Natural killer cell (primary cell): ENCODE measurements around the gene GPR55. TPM values are rescaled to one million over a fixed set of nuclear protein-coding genes. Genes with fewer than 3 reads are reported as not detected.

Source experiments
- ATAC-seq, 3 donors: fragments of 150-1000 bp in 2 of 3; fragments of 200-7000 bp in 1 of 3; cut with Tn5 transposase; 1 replicate in 1 of 3; 2 replicates in 2 of 3; pipeline ENCODE4 v1.10.0; 2021; ENCODE audit warnings: mild to moderate bottlenecking in 2 of 3, moderate library complexity in 2 of 3
- DNase-seq, 2 donors: peaks; one replicate each; pipeline versions ENCODE4 v3.0.0 to v3.0.0-alpha.2; 2013 to 2021; ENCODE audit warnings: mixed read lengths in 1 of 2
- H3K27ac ChIP-seq: one replicate; pipeline ENCODE4 v1.5.1; 2013; ENCODE audit warnings: mild to moderate bottlenecking, low read length
- H3K27me3 ChIP-seq: one replicate; pipeline ENCODE4 v1.6.1; 2013; ENCODE audit warnings: low read length; ENCODE audit not compliant: control insufficient read depth, insufficient read depth
- H3K36me3 ChIP-seq: one replicate; pipeline ENCODE4 v1.6.1; 2013; ENCODE audit warnings: low read length; ENCODE audit not compliant: control insufficient read depth, insufficient read depth
- H3K4me1 ChIP-seq: one replicate; pipeline ENCODE4 v1.6.1; 2013; ENCODE audit warnings: low read length; ENCODE audit not compliant: control insufficient read depth, insufficient read depth
- H3K4me3 ChIP-seq: one replicate; pipeline ENCODE4 v1.5.1; 2013; ENCODE audit warnings: low read length
- H3K9me3 ChIP-seq: one replicate; pipeline ENCODE4 v1.6.1; 2013; ENCODE audit warnings: low read length; ENCODE audit not compliant: control insufficient read depth, insufficient read depth
- H3K27ac Mint-ChIP-seq, 2 donors: one replicate each; pipeline ENCODE4 v1.8.0; 2022; ENCODE audit warnings: mild to moderate bottlenecking in 2 of 2, mixed read lengths in 2 of 2, moderate library complexity in 1 of 2
- H3K27me3 Mint-ChIP-seq, 2 donors: one replicate each; pipeline ENCODE4 v1.8.0; 2022; ENCODE audit warnings: low read depth in 2 of 2, mixed read lengths in 2 of 2
- H3K36me3 Mint-ChIP-seq: one replicate; pipeline ENCODE4 v1.8.0; 2022; ENCODE audit warnings: mixed read lengths
- H3K4me1 Mint-ChIP-seq, 2 donors: one replicate each; pipeline ENCODE4 v1.8.0; 2022; ENCODE audit warnings: mixed read lengths in 2 of 2
- H3K4me3 Mint-ChIP-seq: one replicate; pipeline ENCODE4 v1.8.0; 2022; ENCODE audit warnings: mild to moderate bottlenecking, moderate library complexity, mixed read lengths
- H3K9me3 Mint-ChIP-seq, 2 donors: one replicate each; pipeline ENCODE4 v1.8.0; 2022; ENCODE audit warnings: mixed read lengths in 2 of 2
- WGBS: methylation state at CpG from one replicate; pipeline ENCODE4 v1.1.7; 2013; ENCODE audit warnings: missing lambda C conversion rate; ENCODE audit not compliant: insufficient coverage; 5-methylcytosine and 5-hydroxymethylcytosine counted together
- intact Hi-C: fragments of 100-400 bp; cut with micrococcal nuclease; formaldehyde crosslinking; loops from one replicate; pipeline ENCODE4 v1.14.2; 2022
- total RNA-seq, 4 donors: library from RNA; stranded (reverse); fragments of 120-200 nt in 1 of 4; gene quantifications; one replicate each; pipeline versions ENCODE4 v1.2.3 to v1.2.4, GENCODE V29; 2013 to 2022
- TF ChIP-seq, protein P1 (sequence below): fragments of 200-600 bp; IDR thresholded peaks from one replicate; pipeline ENCODE4 v1.8.0; 2022; ENCODE audit warnings: antibody characterized with exemption

Gene GPR55
- total RNA-seq, 3 donors from 2014 or later (not counting 1 experiment from before 2014, with no cell fraction given) = 0.09 to 1.1 (median 0.40) TPM

DNA sequence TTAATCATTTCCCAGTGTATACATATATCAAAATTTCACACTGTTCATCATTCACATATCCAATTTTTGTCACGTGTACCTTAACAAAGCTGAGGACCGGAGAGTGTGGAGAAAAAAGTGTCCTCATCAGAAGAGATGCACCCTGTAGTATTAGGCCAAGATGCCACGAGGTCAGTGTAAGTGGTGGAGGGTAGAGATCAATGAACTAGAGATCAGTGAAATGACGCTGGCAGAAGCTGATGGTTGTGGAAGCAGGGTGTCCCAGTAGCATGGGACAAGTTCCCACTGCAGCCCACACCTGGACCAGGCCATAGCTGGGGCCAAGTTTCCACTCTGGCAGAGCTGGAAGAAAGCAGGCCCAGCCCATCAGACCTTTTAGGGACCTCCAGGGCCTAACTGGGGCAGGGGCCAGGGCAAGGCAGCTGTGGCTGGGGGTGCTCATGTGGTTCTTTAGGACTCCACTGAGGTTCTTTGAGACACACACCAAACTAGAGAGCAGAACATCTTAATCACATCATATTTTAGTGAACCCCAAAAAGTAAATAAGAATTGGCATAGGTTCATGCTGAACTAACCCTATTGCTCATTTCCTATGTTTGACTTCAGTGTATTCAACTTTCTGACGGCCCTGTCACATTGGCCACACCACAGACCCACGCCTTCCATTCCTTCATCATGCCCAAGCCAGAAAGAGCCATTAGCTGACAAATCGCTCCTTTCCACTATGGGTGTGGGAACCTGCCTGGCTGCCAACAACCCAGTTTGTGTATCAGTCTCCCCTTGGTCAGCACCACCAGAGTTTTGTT lies 21.6 kb upstream of the GPR55 start:
- DNase-seq = no peak
- H3K36me3 Mint-ChIP-seq = no peaks in the 10 kb centered on the region

DNA sequence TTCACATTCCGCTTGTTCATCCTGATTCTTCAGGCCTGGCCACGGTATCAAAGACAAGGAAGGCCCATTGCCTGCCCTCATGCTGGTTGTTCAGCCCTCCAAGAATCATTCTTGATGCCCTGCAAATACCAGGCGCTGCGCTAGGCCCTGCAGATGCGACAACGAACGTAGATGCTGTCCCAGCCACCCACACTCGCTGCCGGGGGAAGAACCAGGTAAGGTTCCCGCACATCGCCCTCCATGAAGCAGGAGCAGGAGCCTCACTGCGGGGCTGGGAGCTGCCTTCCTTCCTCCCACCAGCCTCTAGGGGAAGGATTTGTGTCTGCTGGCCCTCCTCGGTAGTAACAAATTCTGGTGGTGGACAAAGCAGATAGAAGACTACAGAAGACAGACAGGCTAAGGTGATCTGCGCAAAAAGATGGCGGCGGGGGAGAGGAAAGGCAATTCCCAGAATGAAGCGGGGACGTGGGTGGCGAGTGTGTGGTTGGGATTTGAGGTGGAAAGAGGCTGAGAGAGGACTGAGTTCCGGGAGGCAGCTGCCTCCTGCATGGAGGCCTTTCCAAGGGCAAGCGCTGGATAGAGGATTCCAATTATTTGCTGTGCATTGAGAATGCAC lies 19.8 kb upstream of the GPR55 start:
- Mint-ChIP-seq H3K27me3 (peaks cover 12 to 18% of the 10 kb centered on the region in 2 donors), H3K9me3 (no peaks in the 10 kb centered on the region), H3K4me1 (peaks cover 7 to 32% of the 10 kb centered on the region in 2 donors), H3K4me3 (no peak overlapping the region), H3K27ac (no peak overlapping the region), H3K36me3 (no peaks in the 10 kb centered on the region)
- H3K27me3 ChIP-seq = no peaks in the 10 kb centered on the region
- 96% methylated on average over 19 of the region's 21 CpGs for WGBS
- DNase-seq (no peak), ATAC-seq (no peak)
- H3K4me3 ChIP-seq = no peak overlapping the region
- intact Hi-C loops = no loop called here
- no peak overlapping the region for H3K27ac ChIP-seq
- TF ChIP-seq, protein P1, sequence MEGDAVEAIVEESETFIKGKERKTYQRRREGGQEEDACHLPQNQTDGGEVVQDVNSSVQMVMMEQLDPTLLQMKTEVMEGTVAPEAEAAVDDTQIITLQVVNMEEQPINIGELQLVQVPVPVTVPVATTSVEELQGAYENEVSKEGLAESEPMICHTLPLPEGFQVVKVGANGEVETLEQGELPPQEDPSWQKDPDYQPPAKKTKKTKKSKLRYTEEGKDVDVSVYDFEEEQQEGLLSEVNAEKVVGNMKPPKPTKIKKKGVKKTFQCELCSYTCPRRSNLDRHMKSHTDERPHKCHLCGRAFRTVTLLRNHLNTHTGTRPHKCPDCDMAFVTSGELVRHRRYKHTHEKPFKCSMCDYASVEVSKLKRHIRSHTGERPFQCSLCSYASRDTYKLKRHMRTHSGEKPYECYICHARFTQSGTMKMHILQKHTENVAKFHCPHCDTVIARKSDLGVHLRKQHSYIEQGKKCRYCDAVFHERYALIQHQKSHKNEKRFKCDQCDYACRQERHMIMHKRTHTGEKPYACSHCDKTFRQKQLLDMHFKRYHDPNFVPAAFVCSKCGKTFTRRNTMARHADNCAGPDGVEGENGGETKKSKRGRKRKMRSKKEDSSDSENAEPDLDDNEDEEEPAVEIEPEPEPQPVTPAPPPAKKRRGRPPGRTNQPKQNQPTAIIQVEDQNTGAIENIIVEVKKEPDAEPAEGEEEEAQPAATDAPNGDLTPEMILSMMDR = no peak
- H3K36me3 ChIP-seq = no peaks in the 10 kb centered on the region
- H3K9me3 ChIP-seq = no peaks in the 10 kb centered on the region
- H3K4me1 ChIP-seq = peaks cover 20% of the 10 kb centered on the region

More for the DNA sequence above, 21.6 kb upstream of the GPR55 start:
- no peak overlapping the region for H3K27ac ChIP-seq
- H3K36me3 ChIP-seq = no peaks in the 10 kb centered on the region
- TF ChIP-seq, protein P1 = no peak
- intact Hi-C loops = no loop called here
- Mint-ChIP-seq H3K4me3 (no peak overlapping the region), H3K27me3 (peaks cover 16 to 24% of the 10 kb centered on the region in 2 donors), H3K4me1 (peaks cover 7 to 32% of the 10 kb centered on the region in 2 donors), H3K9me3 (no peaks in the 10 kb centered on the region), H3K27ac (no peak overlapping the region)
- H3K27me3 ChIP-seq = no peaks in the 10 kb centered on the region
- H3K9me3 ChIP-seq = no peaks in the 10 kb centered on the region
- H3K4me1 ChIP-seq = peaks cover 20% of the 10 kb centered on the region
- H3K4me3 ChIP-seq = no peak overlapping the region
- no peak for ATAC-seq
- WGBS = 82% methylated on average over 7 of the region's 7 CpGs

DNA sequence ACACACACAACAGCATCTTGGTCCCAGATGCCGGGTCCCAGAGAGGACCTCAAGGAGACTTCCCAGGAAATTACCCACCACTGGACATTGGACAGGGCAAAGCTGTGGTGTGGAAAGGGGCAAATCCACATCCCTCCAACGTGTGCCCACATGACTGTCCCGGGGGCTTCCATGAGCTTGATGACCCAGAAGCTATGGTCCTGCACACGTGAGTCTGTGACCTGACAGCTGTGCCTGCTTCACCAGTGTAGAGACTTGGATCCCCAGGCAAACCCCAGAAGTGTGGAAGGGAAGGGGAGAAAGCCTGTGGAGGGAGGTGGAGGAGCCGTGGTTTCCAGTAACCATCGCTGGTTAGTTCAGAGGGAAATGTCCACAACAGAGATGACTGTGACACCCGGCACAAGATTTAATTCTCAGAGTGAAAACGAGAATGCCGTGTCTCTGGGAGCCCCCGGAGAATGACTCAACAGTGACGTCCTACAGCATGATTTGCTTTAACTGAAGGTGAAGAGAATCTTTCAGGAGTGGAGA lies 19.1 kb upstream of the GPR55 start:
- intact Hi-C loops = no loop called here
- no peak overlapping the region for H3K4me3 Mint-ChIP-seq
- TF ChIP-seq, protein P1 = no peak
- H3K9me3 Mint-ChIP-seq = no peaks in the 10 kb centered on the region
- ATAC-seq (no peak), DNase-seq (no peak)
- H3K36me3 Mint-ChIP-seq = no peaks in the 10 kb centered on the region
- H3K36me3 ChIP-seq = no peaks in the 10 kb centered on the region
- no peak overlapping the region for H3K27ac ChIP-seq
- H3K9me3 ChIP-seq = no peaks in the 10 kb centered on the region
- no peak overlapping the region for H3K4me3 ChIP-seq
- 68% methylated on average over 11 of the region's 11 CpGs for WGBS
- H3K4me1 Mint-ChIP-seq = peaks cover 7 to 32% of the 10 kb centered on the region in 2 donors
- H3K27ac Mint-ChIP-seq = no peak overlapping the region
- no peaks in the 10 kb centered on the region for H3K27me3 ChIP-seq
- peaks cover 14 to 18% of the 10 kb centered on the region in 2 donors for H3K27me3 Mint-ChIP-seq
- peaks cover 20% of the 10 kb centered on the region for H3K4me1 ChIP-seq
